Endodermal cell (in vitro differentiated cells): Measurements from ENCODE around the gene MAP3K1. TPM values are rescaled to one million over a fixed set of nuclear protein-coding genes. Genes with fewer than 3 reads are reported as not detected.

ENCODE experiments used
- DNase-seq: peaks from one replicate; pipeline ENCODE4 v3.0.0-alpha.2; 2017
- H3K27ac ChIP-seq: 2 replicates; pipeline ENCODE4 v1.5.1; 2013; ENCODE audit warnings: mild to moderate bottlenecking, low read depth, low read length, moderate library complexity
- H3K27me3 ChIP-seq: 2 replicates; pipeline ENCODE4 v1.6.1; 2013; ENCODE audit warnings: mild to moderate bottlenecking, low read length, moderate library complexity; ENCODE audit not compliant: insufficient read depth, control insufficient read depth, poor library complexity, severe bottlenecking
- H3K36me3 ChIP-seq: 2 replicates; pipeline ENCODE4 v1.7.0; 2013; ENCODE audit warnings: mild to moderate bottlenecking, low read length, moderate library complexity; ENCODE audit not compliant: control insufficient read depth, insufficient read depth
- H3K4me1 ChIP-seq: one replicate; pipeline ENCODE4 v1.7.0; 2013; ENCODE audit warnings: low read length; ENCODE audit not compliant: control insufficient read depth, insufficient read depth
- H3K4me3 ChIP-seq: 2 replicates; pipeline ENCODE4 v1.5.1; 2013; ENCODE audit warnings: mild to moderate bottlenecking, low read length, moderate library complexity
- H3K9ac ChIP-seq: 2 replicates; pipeline ENCODE4 v1.6.1; 2013; ENCODE audit warnings: mild to moderate bottlenecking, low read length, moderate library complexity; ENCODE audit not compliant: poor library complexity, severe bottlenecking; ENCODE audit errors: extremely low read depth
- H3K9me3 ChIP-seq: 2 replicates; pipeline ENCODE4 v1.6.1; 2013; ENCODE audit warnings: mild to moderate bottlenecking, low read length, moderate library complexity; ENCODE audit not compliant: control insufficient read depth
- H3K27ac Mint-ChIP-seq: 2 replicates; pipeline ENCODE4 v1.8.0; 2020; ENCODE audit warnings: mixed read lengths
- H3K27me3 Mint-ChIP-seq: 2 replicates; pipeline ENCODE4 v1.8.0; 2021; ENCODE audit warnings: mild to moderate bottlenecking, mixed read lengths; ENCODE audit not compliant: insufficient read depth
- H3K36me3 Mint-ChIP-seq: 2 replicates; pipeline ENCODE4 v1.8.0; 2020; ENCODE audit warnings: low read depth, mixed read lengths
- H3K4me1 Mint-ChIP-seq: 2 replicates; pipeline ENCODE4 v1.8.0; 2020; ENCODE audit warnings: mixed read lengths
- H3K4me3 Mint-ChIP-seq: 2 replicates; pipeline ENCODE4 v1.8.0; 2020; ENCODE audit warnings: mild to moderate bottlenecking, moderate library complexity, mixed read lengths
- H3K9me3 Mint-ChIP-seq: 2 replicates; pipeline ENCODE4 v1.8.0; 2020; ENCODE audit warnings: mild to moderate bottlenecking, mixed read lengths
- WGBS, 2 experiments: methylation state at CpG; one replicate each; pipeline versions ENCODE4 v1.1.5 to v1.1.7; 2013; ENCODE audit warnings: missing lambda C conversion rate in 2 of 2, mixed read lengths in 1 of 2; ENCODE audit not compliant: insufficient coverage in 1 of 2, insufficient read length in 1 of 2; 5-methylcytosine and 5-hydroxymethylcytosine counted together
- total RNA-seq, 2 donors: library from RNA; stranded (reverse); fragmentation: NEBNext Ultra II Directional in 1 of 2; extraction: Animal tissue kit (Norgen Biotek cat#: 25700) in 1 of 2; gene quantifications; 2 replicates in 1 of 2; 3 replicates in 1 of 2; pipeline ENCODE4 v1.2.1, GENCODE V29; 2021
- TF ChIP-seq, protein P1 (sequence below): fragments of 200-600 bp; sonication (generic); conservative IDR thresholded peaks from 2 replicates; pipeline ENCODE4 v1.5.0; 2021; ENCODE audit warnings: antibody characterized with exemption, mild to moderate bottlenecking

Gene MAP3K1
- total RNA-seq, 2 donors from 2014 or later = 18.0 to 23.7 TPM

DNA sequence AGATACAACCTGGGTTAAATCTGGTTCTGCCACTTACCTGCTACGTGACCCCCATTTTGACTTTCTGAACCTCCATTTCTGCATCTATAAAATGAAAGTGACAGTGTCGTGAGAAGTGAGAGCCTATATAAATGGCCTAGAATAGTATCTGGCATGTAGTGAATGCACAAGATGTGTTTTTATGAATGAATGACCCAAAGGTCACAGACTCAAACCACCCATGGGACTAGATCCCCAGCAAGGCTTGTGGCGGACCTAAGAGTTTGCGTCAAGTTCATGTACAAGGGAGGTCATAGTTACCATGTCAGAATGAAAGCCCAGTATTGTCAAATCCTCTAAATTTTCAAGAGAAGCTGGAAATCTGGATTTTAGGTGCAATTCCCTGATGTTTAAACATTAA lies 82.9 kb downstream of the MAP3K1 start:
- WGBS, 2 experiments = 90 to 94% methylated on average over 2 to 4 of the region's 4 CpGs
- H3K4me3 Mint-ChIP-seq = no peak overlapping the region
- Histone ChIP-seq H3K9me3 (no peaks in the 10 kb centered on the region), H3K36me3 (peaks cover 24% of the 10 kb centered on the region), H3K4me3 (no peak overlapping the region), H3K27me3 (no peaks in the 10 kb centered on the region), H3K27ac (no peak overlapping the region), H3K4me1 (no peaks in the 10 kb centered on the region), H3K9ac (no peak overlapping the region)
- H3K27ac Mint-ChIP-seq = no peak overlapping the region
- H3K36me3 Mint-ChIP-seq = peaks cover 4% of the 10 kb centered on the region
- no peaks in the 10 kb centered on the region for H3K27me3 Mint-ChIP-seq
- H3K9me3 Mint-ChIP-seq = no peaks in the 10 kb centered on the region
- H3K4me1 Mint-ChIP-seq = no peaks in the 10 kb centered on the region
- DNase-seq = no peak
- TF ChIP-seq, protein P1, sequence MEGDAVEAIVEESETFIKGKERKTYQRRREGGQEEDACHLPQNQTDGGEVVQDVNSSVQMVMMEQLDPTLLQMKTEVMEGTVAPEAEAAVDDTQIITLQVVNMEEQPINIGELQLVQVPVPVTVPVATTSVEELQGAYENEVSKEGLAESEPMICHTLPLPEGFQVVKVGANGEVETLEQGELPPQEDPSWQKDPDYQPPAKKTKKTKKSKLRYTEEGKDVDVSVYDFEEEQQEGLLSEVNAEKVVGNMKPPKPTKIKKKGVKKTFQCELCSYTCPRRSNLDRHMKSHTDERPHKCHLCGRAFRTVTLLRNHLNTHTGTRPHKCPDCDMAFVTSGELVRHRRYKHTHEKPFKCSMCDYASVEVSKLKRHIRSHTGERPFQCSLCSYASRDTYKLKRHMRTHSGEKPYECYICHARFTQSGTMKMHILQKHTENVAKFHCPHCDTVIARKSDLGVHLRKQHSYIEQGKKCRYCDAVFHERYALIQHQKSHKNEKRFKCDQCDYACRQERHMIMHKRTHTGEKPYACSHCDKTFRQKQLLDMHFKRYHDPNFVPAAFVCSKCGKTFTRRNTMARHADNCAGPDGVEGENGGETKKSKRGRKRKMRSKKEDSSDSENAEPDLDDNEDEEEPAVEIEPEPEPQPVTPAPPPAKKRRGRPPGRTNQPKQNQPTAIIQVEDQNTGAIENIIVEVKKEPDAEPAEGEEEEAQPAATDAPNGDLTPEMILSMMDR = no peak

DNA sequence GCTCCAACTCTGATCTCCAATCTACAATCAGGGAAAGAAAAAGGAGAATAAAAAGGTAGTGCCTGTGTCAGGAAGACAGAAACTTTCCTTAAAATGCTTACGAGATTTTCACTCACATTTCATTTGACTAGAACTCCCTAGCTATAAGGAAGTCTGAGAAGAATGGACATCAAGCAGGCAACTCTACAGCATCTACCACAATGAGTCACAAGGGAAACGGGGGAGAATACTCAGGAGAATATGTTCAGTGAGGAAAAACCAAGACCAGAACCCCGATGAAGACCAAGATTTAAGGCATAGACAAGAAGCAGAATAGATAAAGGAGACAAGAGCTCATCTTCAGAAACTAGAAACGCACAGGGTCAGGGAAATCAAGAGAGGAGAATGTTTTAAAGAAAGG lies 85.0 kb downstream of the MAP3K1 start:
- no peak for DNase-seq
- H3K27ac ChIP-seq = no peak overlapping the region
- Mint-ChIP-seq H3K9me3 (peaks cover 4% of the 10 kb centered on the region), H3K4me3 (no peak overlapping the region), H3K4me1 (no peaks in the 10 kb centered on the region), H3K27ac (no peak overlapping the region), H3K36me3 (peaks cover 2% of the 10 kb centered on the region), H3K27me3 (peaks cover 6% of the 10 kb centered on the region)
- WGBS, 2 experiments = 77 to 80% methylated on average over 3 to 4 of the region's 4 CpGs
- H3K4me1 ChIP-seq = no peaks in the 10 kb centered on the region
- TF ChIP-seq, protein P1 = no peak
- H3K36me3 ChIP-seq = peaks cover 6% of the 10 kb centered on the region
- H3K9me3 ChIP-seq = no peaks in the 10 kb centered on the region
- H3K27me3 ChIP-seq = no peaks in the 10 kb centered on the region
- H3K4me3 ChIP-seq = no peak overlapping the region
- no peak overlapping the region for H3K9ac ChIP-seq

DNA sequence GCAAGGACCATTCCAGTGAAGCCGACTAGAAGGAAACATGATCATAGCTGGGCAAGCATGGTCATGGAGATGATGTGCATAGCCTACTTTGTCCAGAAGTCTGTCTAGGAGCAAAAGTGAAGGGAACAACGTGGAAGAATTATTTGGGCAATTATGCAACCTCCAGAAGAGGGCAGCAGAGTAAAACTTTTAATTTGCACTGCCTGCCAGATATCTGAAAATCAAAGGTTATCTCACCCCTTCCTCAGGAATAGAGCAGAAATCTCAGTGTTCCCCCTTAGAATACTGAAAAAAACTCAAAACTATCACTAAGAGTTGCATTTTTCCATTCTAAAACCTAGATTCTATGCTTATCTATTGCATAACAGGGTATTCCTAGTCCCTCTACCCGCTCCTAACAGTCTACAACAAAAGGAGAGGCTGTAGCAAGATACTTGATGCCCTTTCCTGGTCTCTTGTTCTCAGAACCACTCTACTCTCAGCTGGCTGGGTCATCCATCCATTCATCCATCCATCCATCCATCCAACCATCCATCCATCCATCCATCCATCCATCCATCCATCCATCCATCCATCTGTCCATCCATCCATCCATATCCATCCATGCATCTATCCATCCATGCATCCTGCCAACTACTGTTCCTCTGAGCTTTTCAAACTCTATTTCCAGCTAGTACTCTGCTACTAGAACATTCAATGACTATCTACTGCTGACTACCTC lies 85.7 kb downstream of the MAP3K1 start:
- Histone ChIP-seq H3K4me3 (no peak overlapping the region), H3K27me3 (no peaks in the 10 kb centered on the region), H3K9ac (no peak overlapping the region), H3K36me3 (peaks cover 3% of the 10 kb centered on the region), H3K27ac (no peak overlapping the region), H3K4me1 (no peaks in the 10 kb centered on the region), H3K9me3 (no peaks in the 10 kb centered on the region)
- H3K4me1 Mint-ChIP-seq = no peaks in the 10 kb centered on the region
- H3K36me3 Mint-ChIP-seq = no peaks in the 10 kb centered on the region
- H3K27ac Mint-ChIP-seq = no peak overlapping the region
- TF ChIP-seq, protein P1 = peak; percentile 88
- H3K9me3 Mint-ChIP-seq = peaks cover 4% of the 10 kb centered on the region
- 39 to 65% methylated on average over 2 to 3 of the region's 3 CpGs for WGBS, 2 experiments
- no peak overlapping the region for H3K4me3 Mint-ChIP-seq
- H3K27me3 Mint-ChIP-seq = peaks cover 6% of the 10 kb centered on the region
- DNase-seq = peak; percentile 62
